Neural progenitor cell (in vitro differentiated cells): Measurements from ENCODE around the gene GRIN2A. TPM values are rescaled to one million over a fixed set of nuclear protein-coding genes. Genes with fewer than 3 reads are reported as not detected.

Experiments
- DNase-seq: peaks from one replicate; pipeline ENCODE4 v3.0.0-alpha.2; 2016; ENCODE audit warnings: low spot score
- H2AFZ ChIP-seq: fragments of 200-600 bp; sonication (generic); replicated peaks from 2 replicates; pipeline ENCODE4 v1.6.1; 2016; ENCODE audit warnings: antibody characterized with exemption
- H3F3A ChIP-seq: fragments of 200-600 bp; sonication (generic); 2 replicates; pipeline ENCODE4 v1.6.1; 2016; ENCODE audit warnings: antibody characterized with exemption, low read depth
- H3K27ac ChIP-seq: fragments of 200-600 bp; sonication (generic); 2 replicates; pipeline ENCODE4 v1.5.1; 2016; ENCODE audit warnings: mild to moderate bottlenecking
- H3K27me3 ChIP-seq: fragments of 200-600 bp; sonication (generic); 2 replicates; pipeline ENCODE4 v1.6.1; 2016; ENCODE audit warnings: mild to moderate bottlenecking, moderate library complexity
- H3K36me3 ChIP-seq: fragments of 200-600 bp; sonication (generic); 2 replicates; pipeline ENCODE4 v1.5.1; 2016
- H3K4me1 ChIP-seq: fragments of 200-600 bp; sonication (generic); 2 replicates; pipeline ENCODE4 v1.6.1; 2016; ENCODE audit warnings: mixed run types
- H3K4me2 ChIP-seq: fragments of 200-600 bp; sonication (generic); 2 replicates; pipeline ENCODE4 v1.6.1; 2016
- H3K4me3 ChIP-seq: fragments of 200-600 bp; sonication (generic); 2 replicates; pipeline ENCODE4 v1.5.1; 2016
- H3K79me2 ChIP-seq: fragments of 200-600 bp; sonication (generic); 2 replicates; pipeline ENCODE4 v1.6.1; 2016; ENCODE audit warnings: low read depth
- H3K9ac ChIP-seq: fragments of 200-600 bp; sonication (generic); 2 replicates; pipeline ENCODE4 v1.6.1; 2016
- H3K9me3 ChIP-seq: fragments of 200-600 bp; sonication (generic); 2 replicates; pipeline ENCODE4 v1.5.1; 2016; ENCODE audit warnings: low read depth
- H4K20me1 ChIP-seq: fragments of 200-600 bp; sonication (generic); 2 replicates; pipeline ENCODE4 v1.6.1; 2016; ENCODE audit warnings: low read depth
- H3K27ac Mint-ChIP-seq: 3 replicates; pipeline ENCODE4 v1.8.0; 2021; ENCODE audit warnings: mixed read lengths
- H3K27me3 Mint-ChIP-seq: 2 replicates; pipeline ENCODE4 v1.8.0; 2022; ENCODE audit warnings: low read depth, mild to moderate bottlenecking, inconsistent platforms, moderate library complexity, mixed read lengths; ENCODE audit not compliant: insufficient read depth
- H3K36me3 Mint-ChIP-seq: 3 replicates; pipeline ENCODE4 v1.8.0; 2021; ENCODE audit warnings: mixed read lengths
- H3K4me1 Mint-ChIP-seq: 3 replicates; pipeline ENCODE4 v1.8.0; 2021; ENCODE audit warnings: mixed read lengths
- H3K4me3 Mint-ChIP-seq: 3 replicates; pipeline ENCODE4 v1.8.0; 2021; ENCODE audit warnings: mild to moderate bottlenecking, moderate library complexity, mixed read lengths
- H3K9me3 Mint-ChIP-seq: 3 replicates; pipeline ENCODE4 v1.8.0; 2020; ENCODE audit warnings: mixed read lengths
- EZH2 ChIP-seq: fragments of 200-600 bp; sonication (generic); IDR thresholded peaks from 2 replicates; pipeline ENCODE4 v1.6.1; 2017; ENCODE audit warnings: antibody characterized with exemption, mild to moderate bottlenecking, moderate library complexity
- EZH2phosphoT487 ChIP-seq: fragments of 200-600 bp; sonication (generic); IDR thresholded peaks from 2 replicates; pipeline ENCODE4 v1.6.1; 2017; ENCODE audit warnings: antibody characterized with exemption
- total RNA-seq: library from RNA; depleted of rRNA; stranded (reverse); fragments of >200 nt; gene quantifications from 2 replicates; pipeline ENCODE4 v1.2.3, GENCODE V29; 2015; ENCODE audit warnings: low replicate concordance
- TF ChIP-seq, protein P1 (sequence below): fragments of 200-600 bp; sonication (generic); IDR thresholded peaks from 2 replicates; pipeline ENCODE4 v1.5.1; 2017; ENCODE audit warnings: antibody characterized with exemption, mild to moderate bottlenecking

Gene GRIN2A
- total RNA-seq, 1 donor from 2014 or later = 1.6 TPM

- H3K9me3 Mint-ChIP-seq = no peaks in the 10 kb centered on the region
- TF ChIP-seq, protein P1, sequence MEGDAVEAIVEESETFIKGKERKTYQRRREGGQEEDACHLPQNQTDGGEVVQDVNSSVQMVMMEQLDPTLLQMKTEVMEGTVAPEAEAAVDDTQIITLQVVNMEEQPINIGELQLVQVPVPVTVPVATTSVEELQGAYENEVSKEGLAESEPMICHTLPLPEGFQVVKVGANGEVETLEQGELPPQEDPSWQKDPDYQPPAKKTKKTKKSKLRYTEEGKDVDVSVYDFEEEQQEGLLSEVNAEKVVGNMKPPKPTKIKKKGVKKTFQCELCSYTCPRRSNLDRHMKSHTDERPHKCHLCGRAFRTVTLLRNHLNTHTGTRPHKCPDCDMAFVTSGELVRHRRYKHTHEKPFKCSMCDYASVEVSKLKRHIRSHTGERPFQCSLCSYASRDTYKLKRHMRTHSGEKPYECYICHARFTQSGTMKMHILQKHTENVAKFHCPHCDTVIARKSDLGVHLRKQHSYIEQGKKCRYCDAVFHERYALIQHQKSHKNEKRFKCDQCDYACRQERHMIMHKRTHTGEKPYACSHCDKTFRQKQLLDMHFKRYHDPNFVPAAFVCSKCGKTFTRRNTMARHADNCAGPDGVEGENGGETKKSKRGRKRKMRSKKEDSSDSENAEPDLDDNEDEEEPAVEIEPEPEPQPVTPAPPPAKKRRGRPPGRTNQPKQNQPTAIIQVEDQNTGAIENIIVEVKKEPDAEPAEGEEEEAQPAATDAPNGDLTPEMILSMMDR = no peak
- no peak for TF ChIP-seq EZH2
- no peak for TF ChIP-seq EZH2phosphoT487
- Histone ChIP-seq H3K4me2 (no peak overlapping the region), H3F3A (no peaks in the 10 kb centered on the region), H2AFZ (no peak overlapping the region), H3K27ac (no peak overlapping the region), H3K36me3 (no peaks in the 10 kb centered on the region), H3K9ac (no peak overlapping the region), H3K9me3 (no peaks in the 10 kb centered on the region), H3K4me1 (peaks cover 8% of the 10 kb centered on the region), H4K20me1 (no peaks in the 10 kb centered on the region), H3K4me3 (no peak overlapping the region), H3K27me3 (no peaks in the 10 kb centered on the region), H3K79me2 (no peaks in the 10 kb centered on the region)
- no peak for DNase-seq
- no peaks in the 10 kb centered on the region for H3K36me3 Mint-ChIP-seq
- peaks cover 5% of the 10 kb centered on the region for H3K27me3 Mint-ChIP-seq
- peaks cover 6% of the 10 kb centered on the region for H3K4me1 Mint-ChIP-seq
- no peak overlapping the region for H3K27ac Mint-ChIP-seq
- no peak overlapping the region for H3K4me3 Mint-ChIP-seq
Observed at GRCh38 chr16:9844361-9844760, 337.9 kb downstream of the GRIN2A start.

DNA sequence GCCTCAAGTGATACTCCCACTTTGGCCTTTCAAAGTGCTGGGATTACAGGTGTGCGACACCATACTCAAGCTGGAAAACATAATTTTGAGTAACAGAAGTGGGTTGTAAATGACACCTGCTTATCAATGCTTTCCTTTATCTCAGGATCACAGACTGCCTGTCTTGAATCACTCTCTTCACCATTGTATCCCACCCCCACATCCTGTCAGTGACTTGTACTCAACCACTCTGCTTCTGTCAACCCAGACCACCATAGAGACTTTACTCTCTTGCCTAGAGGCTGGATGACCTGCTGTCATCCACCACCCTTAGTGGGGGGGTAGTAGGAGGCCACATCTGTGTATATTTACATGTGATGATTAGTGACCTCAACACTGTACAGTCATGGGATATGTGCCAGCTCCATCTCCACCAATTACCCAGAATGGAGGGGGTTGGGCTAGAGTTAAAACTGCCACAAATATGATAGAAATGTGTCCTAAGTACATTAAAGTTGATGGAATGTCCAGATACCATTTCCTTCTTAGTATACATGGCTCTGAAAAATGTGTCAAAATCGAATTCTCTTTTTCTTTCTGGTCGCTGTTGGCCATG, 338.7 kb downstream of the GRIN2A start:
- TF ChIP-seq EZH2 (no peak), EZH2phosphoT487 (no peak)
- TF ChIP-seq, protein P1 = no peak
- Histone ChIP-seq H3K4me1 (peaks cover 8% of the 10 kb centered on the region), H3F3A (no peaks in the 10 kb centered on the region), H3K79me2 (no peaks in the 10 kb centered on the region), H3K9me3 (no peaks in the 10 kb centered on the region), H3K9ac (no peak overlapping the region), H3K27me3 (no peaks in the 10 kb centered on the region), H4K20me1 (no peaks in the 10 kb centered on the region), H3K36me3 (no peaks in the 10 kb centered on the region), H3K4me3 (no peak overlapping the region), H2AFZ (no peak overlapping the region), H3K27ac (no peak overlapping the region), H3K4me2 (no peak overlapping the region)
- peaks cover 6% of the 10 kb centered on the region for H3K4me1 Mint-ChIP-seq
- peaks cover 5% of the 10 kb centered on the region for H3K27me3 Mint-ChIP-seq
- H3K36me3 Mint-ChIP-seq = no peaks in the 10 kb centered on the region
- no peak for DNase-seq
- H3K9me3 Mint-ChIP-seq = no peaks in the 10 kb centered on the region
- no peak overlapping the region for H3K27ac Mint-ChIP-seq
- no peak overlapping the region for H3K4me3 Mint-ChIP-seq

GRCh38 chr16:9840761-9841665, 341.2 kb downstream of the GRIN2A start:
- Histone ChIP-seq H3K4me3 (no peak overlapping the region), H2AFZ (peak overlapping the region; percentile 52), H3K4me2 (no peak overlapping the region), H3K27me3 (no peaks in the 10 kb centered on the region), H3K4me1 (peaks cover 8% of the 10 kb centered on the region), H3F3A (no peaks in the 10 kb centered on the region), H3K79me2 (no peaks in the 10 kb centered on the region), H4K20me1 (peaks cover 6% of the 10 kb centered on the region), H3K9ac (no peak overlapping the region), H3K36me3 (no peaks in the 10 kb centered on the region), H3K27ac (no peak overlapping the region), H3K9me3 (no peaks in the 10 kb centered on the region)
- Mint-ChIP-seq H3K4me1 (peaks cover 6% of the 10 kb centered on the region), H3K27me3 (peaks cover 8% of the 10 kb centered on the region), H3K36me3 (no peaks in the 10 kb centered on the region), H3K4me3 (no peak overlapping the region), H3K27ac (no peak overlapping the region), H3K9me3 (no peaks in the 10 kb centered on the region)
- DNase-seq = no peak
- TF ChIP-seq EZH2 (no peak), EZH2phosphoT487 (no peak)
- TF ChIP-seq, protein P1 = no peak
